Lower leg skin (tissue), 4 donors: ENCODE measurements around the gene CRHBP. TPM values are rescaled to one million over a fixed set of nuclear protein-coding genes. Genes with fewer than 3 reads are reported as not detected.

Source experiments
- DNase-seq, 2 donors: peaks; one replicate each; pipeline ENCODE4 v3.0.0-alpha.2; 2019; ENCODE audit warnings: low spot score in 2 of 2
- H3K4me3 ChIP-seq: fragments of 200-600 bp; sonication (generic); 2 replicates; pipeline ENCODE4 v1.5.1; 2017; ENCODE audit warnings: mild to moderate bottlenecking, low read depth; ENCODE audit not compliant: poor library complexity, severe bottlenecking
- POLR2A ChIP-seq, 2 donors: fragments of 450-650 bp; IDR thresholded peaks; one replicate each; pipeline ENCODE4 v1.6.1; 2016 to 2017; ENCODE audit warnings: antibody characterized with exemption in 2 of 2, mild to moderate bottlenecking in 1 of 2, moderate library complexity in 1 of 2
- WGBS, 2 donors: methylation state at CpG; one replicate each; pipeline ENCODE4 v1.1.5; 2018; 5-methylcytosine and 5-hydroxymethylcytosine counted together
- intact Hi-C: fragments of 100-400 bp; cut with DNase I; formaldehyde crosslinking; loops from one replicate; pipeline ENCODE4 v1.15.0; 2023; ENCODE audit warnings: low total_unique reads
- total RNA-seq, 4 donors: library from RNA; depleted of rRNA; stranded (reverse); fragments of >200 nt; gene quantifications; one replicate each; pipeline ENCODE4 v1.1.0, GENCODE V29; 2016
- TF ChIP-seq, protein P1 (sequence below), 3 donors: fragments of 450-650 bp; IDR thresholded peaks; one replicate each; pipeline ENCODE4 v1.5.1; 2016; ENCODE audit warnings: antibody characterized with exemption in 3 of 3, mild to moderate bottlenecking in 3 of 3, moderate library complexity in 2 of 3

The CRHBP gene
- total RNA-seq, 4 donors from 2014 or later = 0.37 to 2.0 (median 0.72) TPM; not detected in 1

DNA sequence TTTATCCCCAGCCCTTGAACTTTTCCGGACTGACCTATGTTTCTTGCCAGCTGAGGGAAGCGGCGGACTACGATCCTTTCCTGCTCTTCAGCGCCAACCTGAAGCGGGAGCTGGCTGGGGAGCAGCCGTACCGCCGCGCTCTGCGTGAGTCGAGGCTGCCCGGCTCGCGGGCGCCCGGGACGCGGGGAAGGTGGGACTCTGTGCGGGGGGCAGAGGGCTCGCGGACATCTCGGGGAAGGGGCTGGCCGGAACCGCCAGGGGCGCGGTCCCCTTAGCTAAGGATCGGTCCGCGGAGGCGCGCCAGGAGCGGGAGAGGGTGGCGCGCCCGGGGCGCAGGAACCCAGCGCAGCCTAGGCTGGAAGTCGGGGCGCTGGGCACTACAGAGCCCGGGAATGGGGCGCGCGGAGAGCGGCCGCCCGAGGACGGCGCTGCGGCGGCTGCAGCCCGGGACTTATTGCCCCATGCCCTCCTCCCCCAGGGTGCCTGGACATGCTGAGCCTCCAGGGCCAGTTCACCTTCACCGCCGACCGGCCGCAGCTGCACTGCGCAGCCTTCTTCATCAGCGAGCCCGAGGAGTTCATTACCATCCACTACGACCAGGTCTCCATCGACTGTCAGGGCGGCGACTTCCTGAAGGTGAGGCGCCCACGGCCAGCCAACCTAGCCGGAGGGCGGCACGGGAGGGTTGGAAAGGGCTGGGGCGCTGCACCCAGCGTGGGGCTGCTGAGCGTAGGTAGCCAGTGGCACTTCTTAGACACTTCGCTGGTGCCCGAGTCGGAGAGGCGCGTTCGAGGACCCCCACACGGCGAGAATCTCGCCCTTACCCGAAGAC is 922 bp downstream of the CRHBP start:
- WGBS, 2 donors = 1% methylated on average over 24 to 40 of the region's 81 CpGs
- TF ChIP-seq, protein P1, sequence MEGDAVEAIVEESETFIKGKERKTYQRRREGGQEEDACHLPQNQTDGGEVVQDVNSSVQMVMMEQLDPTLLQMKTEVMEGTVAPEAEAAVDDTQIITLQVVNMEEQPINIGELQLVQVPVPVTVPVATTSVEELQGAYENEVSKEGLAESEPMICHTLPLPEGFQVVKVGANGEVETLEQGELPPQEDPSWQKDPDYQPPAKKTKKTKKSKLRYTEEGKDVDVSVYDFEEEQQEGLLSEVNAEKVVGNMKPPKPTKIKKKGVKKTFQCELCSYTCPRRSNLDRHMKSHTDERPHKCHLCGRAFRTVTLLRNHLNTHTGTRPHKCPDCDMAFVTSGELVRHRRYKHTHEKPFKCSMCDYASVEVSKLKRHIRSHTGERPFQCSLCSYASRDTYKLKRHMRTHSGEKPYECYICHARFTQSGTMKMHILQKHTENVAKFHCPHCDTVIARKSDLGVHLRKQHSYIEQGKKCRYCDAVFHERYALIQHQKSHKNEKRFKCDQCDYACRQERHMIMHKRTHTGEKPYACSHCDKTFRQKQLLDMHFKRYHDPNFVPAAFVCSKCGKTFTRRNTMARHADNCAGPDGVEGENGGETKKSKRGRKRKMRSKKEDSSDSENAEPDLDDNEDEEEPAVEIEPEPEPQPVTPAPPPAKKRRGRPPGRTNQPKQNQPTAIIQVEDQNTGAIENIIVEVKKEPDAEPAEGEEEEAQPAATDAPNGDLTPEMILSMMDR (IDR thresholded peaks at IDR 0.05) = no peak
- TF ChIP-seq POLR2A (IDR thresholded peaks at IDR 0.05) = no peak

DNA sequence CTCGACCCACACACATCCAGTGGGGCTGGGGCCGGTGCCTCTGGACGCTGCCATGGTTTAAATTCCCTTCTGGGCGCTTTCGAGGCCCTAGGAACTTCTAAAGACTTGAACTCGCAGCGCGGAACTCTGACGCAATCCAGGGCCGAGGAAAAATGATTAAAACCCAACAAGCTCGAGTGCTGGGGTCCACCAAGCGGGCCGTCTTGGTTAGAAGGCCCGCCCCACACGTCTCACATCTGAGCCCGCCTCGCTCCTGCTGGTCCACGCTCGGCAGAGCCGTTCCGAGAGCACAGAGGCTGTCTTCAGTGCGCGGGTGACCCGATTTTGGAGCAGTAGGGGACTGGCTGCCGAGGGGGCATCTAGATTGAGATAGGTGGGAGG is 1.5 kb downstream of the CRHBP start:
- intact Hi-C loops = no loop called here
- WGBS, 2 donors = 5 to 9% methylated on average over 23 to 25 of the region's 25 CpGs

More for the DNA sequence above, 922 bp downstream of the CRHBP start:
- no peak for DNase-seq
- intact Hi-C loops = no loop called here
- H3K4me3 ChIP-seq = no peak overlapping the region

DNA sequence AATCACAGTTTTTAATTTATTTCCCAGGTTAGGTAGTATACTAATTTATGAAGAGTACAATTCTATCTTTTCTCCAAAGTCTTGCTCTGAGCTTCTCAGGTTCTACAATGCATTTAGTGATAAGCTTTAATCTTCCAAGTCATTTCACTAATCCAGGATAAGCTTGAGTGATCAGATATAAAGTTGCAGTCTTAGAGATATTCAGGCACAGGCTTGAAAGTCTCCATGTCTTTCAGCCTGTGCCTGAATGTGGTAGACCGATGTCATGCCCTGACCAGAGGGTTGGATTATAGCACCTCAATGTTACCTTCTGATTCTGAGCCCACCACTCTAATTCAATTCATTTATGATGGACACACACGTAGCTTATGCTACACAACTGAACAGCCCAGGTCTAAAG is 3.2 kb downstream of the CRHBP start:
- no peak overlapping the region for H3K4me3 ChIP-seq
- intact Hi-C loops = no loop called here
- no peak for DNase-seq
- TF ChIP-seq, protein P1 (IDR thresholded peaks at IDR 0.05) = no peak
- TF ChIP-seq POLR2A (IDR thresholded peaks at IDR 0.05) = no peak
- 85 to 88% methylated on average over 2 of the region's 2 CpGs for WGBS, 2 donors

More for the DNA sequence above, 1.5 kb downstream of the CRHBP start:
- H3K4me3 ChIP-seq = no peak overlapping the region
- DNase-seq = no peak
- TF ChIP-seq, protein P1 (IDR thresholded peaks at IDR 0.05) = no peak
- no peak for TF ChIP-seq POLR2A (IDR thresholded peaks at IDR 0.05)

DNA sequence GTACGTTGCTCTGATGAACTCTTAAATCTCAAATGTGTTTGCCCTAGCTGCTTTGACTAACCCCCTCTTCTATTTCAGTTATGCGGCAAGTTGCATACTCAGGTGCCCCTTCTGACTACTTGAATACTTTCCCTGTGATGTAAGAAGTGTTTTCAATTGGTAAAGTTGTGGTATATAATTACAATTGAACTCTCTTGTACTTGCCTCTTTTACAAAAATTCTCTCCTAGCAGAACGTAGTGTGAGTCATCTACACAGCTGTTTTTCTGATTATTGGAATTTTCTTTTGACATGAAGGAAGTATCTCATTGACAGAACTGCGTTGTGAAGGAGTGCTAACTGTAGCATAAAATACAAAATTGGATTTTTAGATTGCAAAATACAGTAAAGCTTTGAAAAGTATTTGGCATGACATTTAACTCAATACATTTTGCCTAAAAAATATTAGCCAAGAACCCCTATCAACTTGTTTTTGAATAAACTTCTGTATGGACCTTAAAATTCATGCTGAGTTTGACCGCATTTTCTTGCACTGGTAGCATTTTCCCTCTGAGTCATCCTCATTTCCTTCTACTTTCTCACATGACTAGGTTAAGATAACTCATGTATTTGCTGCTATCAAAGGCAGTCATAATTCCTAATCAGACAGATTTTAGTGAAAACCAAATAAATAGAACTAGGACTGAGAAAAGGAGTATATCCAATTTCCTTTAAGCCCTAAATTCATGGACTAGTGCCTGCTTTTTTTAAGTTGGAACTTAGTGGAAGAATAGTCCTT is 6.3 kb downstream of the CRHBP start:
- 53 to 60% methylated on average over 5 of the region's 5 CpGs for WGBS, 2 donors
- intact Hi-C loops = no loop called here
- no peak overlapping the region for H3K4me3 ChIP-seq
- TF ChIP-seq, protein P1 (IDR thresholded peaks at IDR 0.05) = no peak
- no peak for TF ChIP-seq POLR2A (IDR thresholded peaks at IDR 0.05)
- no peak for DNase-seq

DNA sequence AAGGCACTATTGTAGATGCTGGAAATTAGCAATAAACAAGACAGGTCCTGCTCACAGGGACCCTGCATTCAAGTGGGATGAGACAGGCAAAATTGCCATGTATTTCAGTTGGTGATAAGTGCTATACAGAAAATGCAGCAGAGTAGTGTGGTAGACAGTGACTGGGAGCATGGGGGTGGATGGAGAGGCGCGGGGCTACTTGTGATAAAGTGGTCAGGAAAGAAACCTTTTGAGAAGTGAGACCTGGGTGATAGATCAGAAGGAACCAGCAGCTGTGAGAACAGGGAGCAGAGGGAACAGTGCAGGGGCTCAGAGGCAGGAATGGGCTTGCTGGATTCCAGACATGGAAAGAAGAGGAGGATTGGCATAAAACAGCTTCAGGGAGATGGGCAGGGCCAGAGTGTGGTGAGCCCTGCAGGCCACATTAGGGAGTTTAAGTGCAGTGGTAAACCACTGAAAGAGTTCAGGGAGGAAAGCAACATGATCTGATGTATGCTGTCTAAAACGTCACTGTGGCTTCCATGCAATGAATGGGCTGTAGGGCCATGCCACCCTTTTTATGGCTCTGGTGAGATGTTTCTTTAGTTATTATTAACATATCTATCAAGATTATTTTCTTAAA is 7.3 kb downstream of the CRHBP start:
- intact Hi-C loops = no loop called here
- no peak for DNase-seq
- H3K4me3 ChIP-seq = no peak overlapping the region
- TF ChIP-seq, protein P1 (IDR thresholded peaks at IDR 0.05) = no peak
- TF ChIP-seq POLR2A (IDR thresholded peaks at IDR 0.05) = no peak
- WGBS, 2 donors = 61 to 63% methylated on average over 3 of the region's 3 CpGs
